ENCODE data around the gene HSD17B1.

HSD17B1 gene

DNA sequence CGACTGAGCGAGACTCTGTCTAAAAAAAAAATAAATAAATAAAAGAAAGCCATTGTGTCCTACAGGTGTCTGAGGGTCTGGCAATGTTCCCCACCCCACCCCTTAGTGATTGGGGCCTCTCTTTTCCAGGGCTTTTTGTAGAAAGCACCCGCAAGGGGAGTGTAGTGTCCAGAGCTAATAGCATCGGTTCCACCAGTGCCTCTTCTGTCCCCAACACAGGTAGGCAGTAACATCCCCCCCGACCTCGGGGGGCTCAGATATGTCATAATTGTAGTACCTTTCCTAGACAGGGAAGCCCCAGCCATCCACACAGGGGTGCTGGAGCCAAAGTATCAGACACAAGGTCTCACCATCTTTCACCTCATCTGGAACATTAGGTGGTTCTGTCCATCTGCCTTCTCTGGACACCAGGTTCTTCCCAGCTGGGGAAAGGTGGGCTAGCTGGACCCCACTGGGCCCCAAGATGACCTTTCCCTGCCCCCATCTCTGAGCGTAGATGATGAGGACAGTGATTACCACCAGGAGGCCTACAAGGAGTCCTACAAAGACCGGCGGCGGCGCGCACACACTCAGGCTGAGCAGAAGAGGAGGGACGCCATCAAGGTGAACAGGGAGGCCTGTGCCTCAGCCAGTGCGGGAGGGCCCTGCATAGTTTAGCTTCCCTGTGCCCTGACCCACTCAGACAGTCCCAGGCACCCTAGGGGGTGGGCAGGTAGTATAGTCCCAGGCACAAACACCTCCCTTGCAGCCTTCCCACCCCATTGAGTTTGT is 15.8 kb downstream of the HSD17B1 start:
- no peak for DNase-seq (ENCODE audit: low read depth)

DNA sequence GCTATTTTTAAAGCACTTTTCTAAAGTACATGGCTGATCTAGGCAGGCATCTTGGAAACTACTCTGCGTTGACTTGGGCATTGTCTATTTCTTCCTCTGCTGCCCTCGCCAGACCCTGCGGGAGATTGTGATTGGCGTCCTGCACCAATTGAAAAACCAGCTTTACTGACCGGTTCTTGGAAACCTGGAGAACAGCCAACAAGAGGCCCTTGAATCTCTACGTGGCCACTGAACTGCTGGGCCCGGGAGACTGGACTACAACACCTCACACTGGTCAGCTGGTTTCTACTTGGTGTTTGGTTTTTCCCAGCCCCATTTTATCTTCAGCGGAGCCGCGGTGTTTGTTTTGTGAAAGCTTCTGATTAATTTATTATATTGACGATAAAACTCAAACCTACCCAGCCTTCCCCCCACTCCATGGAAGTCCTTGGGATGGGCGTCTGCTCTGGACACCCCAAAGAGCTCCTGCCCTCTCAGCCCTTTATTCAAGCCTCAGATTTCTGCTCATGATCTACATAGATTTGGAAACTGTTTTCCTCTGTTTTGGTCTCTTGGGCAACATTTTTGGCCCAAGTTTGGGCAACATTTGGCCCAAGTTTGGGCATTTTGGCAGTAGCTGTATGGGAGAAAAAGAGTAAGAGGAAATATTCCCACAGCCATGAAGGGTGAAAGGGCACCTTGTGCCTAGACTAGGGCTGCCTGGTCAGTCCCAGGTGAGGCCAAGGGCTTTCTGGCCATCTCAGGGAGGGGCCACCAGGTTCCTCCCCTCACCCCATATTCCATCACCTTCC is 18.9 kb downstream of the HSD17B1 start:
- DNase-seq (ENCODE audit: low read depth): no peak

- no peak for DNase-seq (ENCODE audit: low read depth)
Measured at GRCh38 chr17:42573095-42573494, 20.4 kb downstream of the HSD17B1 start.

DNA sequence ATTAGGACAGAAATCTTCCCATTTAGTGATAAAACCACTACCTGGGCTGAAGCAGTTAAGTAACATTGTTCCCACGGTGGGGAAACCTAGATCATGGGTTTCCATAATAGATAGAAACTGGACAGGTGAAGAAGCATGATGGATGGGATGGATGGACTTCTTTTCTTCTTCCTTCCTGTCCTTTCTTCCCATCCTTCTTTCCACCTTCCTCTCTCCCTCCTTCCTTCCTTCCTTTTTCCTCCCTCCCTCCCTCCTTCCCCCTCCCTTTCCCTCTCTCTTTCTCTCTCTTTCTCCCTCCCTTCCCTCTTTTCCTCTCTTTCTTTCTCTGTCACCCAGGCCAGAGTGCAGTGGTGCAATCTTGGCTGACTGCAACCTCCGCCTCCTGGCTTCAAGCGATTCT is 21.7 kb downstream of the HSD17B1 start:
- no peak for DNase-seq (ENCODE audit: low read depth)

- DNase-seq (ENCODE audit: low read depth): no peak
Measured at GRCh38 chr17:42577140-42577531, 24.4 kb downstream of the HSD17B1 start.

DNA sequence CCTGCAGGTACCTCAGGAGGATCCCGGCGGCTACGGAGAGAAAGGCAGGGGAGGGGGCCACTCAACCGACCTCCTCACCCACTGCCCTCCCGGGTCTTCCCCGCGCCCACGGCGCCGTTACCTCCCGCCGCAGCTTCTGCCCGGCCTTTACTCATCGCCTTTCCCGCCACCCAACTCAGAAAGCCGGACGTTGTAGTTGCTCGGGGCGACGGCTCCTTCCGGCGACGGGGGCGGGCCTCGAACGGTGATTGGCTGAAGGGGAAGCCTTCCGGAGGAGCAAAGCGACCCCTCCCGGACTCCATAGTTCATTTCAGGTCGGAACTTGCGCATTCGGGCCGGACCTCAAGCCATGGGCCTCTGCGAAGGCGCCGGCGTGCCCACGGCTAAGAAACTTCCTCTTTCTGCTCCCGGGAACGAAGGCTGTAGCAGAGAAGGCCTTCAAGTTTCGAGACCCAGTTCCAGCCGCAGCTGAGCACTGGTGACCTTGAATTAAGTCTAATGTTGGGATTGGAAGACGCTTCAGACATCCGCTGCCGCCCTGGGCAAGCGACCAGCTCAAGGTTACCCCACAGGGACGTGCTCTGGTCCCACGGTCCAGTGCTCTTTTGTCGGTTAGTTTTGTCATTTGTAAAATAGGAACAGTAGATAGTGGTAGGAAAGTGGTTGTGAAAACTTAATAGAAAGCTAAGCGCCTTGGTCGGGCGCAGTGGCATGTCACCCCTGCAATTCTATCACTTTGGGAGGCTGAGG is 25.0 kb downstream of the HSD17B1 start, which contains the start of gene PSMC3IP:
PSMC3IP (minus strand) TSS at position 198 of the 750 bp plus-strand sequence; CDS start at position 155, 43 bp downstream.
- DNase-seq (ENCODE audit: low read depth): peak; percentile 87

- DNase-seq (ENCODE audit: low read depth): peak; percentile 41
Measured at GRCh38 chr17:42578282-42578869, 25.7 kb downstream of the HSD17B1 start.

- DNase-seq (ENCODE audit: low read depth): no peak
Measured at GRCh38 chr17:42579794-42580551, 27.2 kb downstream of the HSD17B1 start.

DNA sequence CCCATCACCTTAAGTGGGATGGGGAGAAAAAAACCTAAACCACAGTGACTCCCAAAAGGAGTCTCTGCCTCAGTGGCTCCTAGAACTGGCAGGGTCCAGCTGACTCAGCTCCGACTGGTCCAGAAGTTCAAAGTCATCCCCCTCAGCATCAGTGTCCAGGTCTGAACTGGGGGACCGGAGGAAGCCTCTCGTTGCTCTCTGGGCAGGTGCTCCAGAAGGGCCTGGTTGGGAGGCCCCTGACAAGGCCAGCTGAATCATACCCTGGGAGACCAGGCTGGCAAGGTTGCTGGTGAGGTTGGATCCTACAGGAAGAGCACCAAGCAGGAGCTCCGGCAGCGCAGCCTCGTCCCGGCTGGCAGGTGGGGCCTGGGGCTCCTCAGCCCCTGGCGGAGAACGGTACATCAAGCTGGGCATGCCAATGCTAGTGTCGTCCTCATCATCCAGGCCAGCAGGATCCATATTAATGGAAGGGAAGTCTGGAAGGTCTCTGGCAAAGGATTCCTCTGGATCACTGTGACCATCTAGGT is 29.1 kb downstream of the HSD17B1 start:
- DNase-seq (ENCODE audit: low read depth): no peak

- no peak for DNase-seq (ENCODE audit: low read depth)
Measured at GRCh38 chr17:42584880-42585279, 32.2 kb downstream of the HSD17B1 start.

- DNase-seq (ENCODE audit: low read depth): no peak
Measured at GRCh38 chr17:42585353-42585752, 32.6 kb downstream of the HSD17B1 start.

DNA sequence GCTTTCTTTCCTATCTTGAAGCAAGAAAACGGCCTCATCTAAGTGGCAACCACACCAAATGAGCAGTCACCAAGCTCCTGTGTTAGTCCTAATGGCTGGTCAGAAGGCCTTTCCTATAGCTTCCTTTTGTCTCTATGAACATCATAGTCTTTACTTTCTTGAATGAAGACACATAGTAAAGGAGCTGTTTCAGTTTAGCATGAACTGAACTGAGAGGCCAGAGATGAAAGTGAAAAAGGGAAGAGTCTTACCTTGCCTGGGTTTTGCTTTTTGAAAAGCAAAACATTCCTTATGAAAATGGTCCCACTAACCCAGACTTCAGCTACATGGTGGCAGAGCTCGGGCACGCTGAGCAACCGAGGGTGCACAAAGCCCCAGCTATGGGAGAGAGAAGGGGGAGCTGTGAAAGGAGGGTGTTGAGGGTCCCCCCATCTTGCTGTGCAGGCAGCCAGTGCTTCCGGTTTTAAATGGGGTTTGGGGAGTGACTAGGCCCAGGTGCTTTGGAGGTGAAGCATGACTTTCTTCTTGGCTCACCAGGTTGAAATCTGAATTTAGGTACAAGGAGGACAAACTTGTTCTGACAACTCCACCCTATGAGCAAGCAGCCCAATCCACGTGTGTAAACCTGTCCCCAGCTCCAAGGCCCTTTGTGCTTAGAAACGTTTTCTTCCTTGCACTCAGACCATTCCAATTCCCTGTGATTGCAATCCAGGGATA is 33.9 kb downstream of the HSD17B1 start:
- no peak for DNase-seq (ENCODE audit: low read depth)

- DNase-seq (ENCODE audit: low read depth): no peak
Measured at GRCh38 chr17:42590886-42591285, 38.2 kb downstream of the HSD17B1 start.

GRCh38 chr17:42591411-42591810 is 38.7 kb downstream of the HSD17B1 start:
- DNase-seq (ENCODE audit: low read depth): no peak

- no peak for DNase-seq (ENCODE audit: low read depth)
Measured at GRCh38 chr17:42596386-42596785, 43.7 kb downstream of the HSD17B1 start.

GRCh38 chr17:42598905-42599304 is 46.2 kb downstream of the HSD17B1 start:
- no peak for DNase-seq (ENCODE audit: low read depth)

GRCh38 chr17:42603318-42603717 is 50.6 kb downstream of the HSD17B1 start:
- DNase-seq (ENCODE audit: low read depth): no peak

Measured in activated gamma-delta T cell treated with anti-CD3 and anti-CD28 coated beads, Interleukin-2, amount 50 U/mL, for 16 hours (primary cell).